NCI-H748 (cell line): ENCODE data around the gene ERC2.

ENCODE experiments used
- DNase-seq: peaks from one replicate; lab custom pipeline; 2025; ENCODE audit not compliant: unreplicated experiment; lab: John Stamatoyannopoulos, UW

Gene ERC2

DNA sequence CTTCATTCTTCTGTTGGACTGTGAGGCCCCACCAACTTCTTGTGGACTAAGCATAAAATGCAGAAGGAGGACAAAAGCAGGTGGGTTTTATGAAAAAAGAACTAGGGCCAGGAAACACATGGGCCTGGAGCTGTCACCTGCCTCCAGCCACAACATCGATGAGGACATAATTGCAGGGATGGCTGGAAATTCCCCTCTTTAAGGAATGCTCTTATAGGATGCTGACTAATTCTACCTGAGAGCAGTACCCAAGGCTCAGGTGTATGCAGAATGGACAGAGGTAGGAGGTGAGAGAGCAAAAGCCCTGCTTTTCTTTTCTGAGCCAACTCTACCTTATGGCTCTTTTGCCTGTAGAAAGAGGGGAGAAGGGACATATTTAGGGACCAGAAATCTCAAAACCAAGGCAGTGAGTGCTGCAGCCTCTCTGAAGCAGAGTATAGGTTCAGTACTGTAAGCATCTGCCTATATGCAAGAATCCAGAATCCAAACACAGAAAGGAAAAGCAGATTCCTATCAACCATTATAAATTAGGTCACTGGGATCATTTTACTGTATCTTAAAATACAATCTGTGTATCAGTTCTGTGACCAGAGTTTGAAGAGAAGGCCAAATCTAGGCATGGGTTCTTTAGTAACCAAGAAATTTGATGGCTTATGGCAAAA is 775.8 kb downstream of the ERC2 start:
- DNase-seq = peak; percentile 11

DNA sequence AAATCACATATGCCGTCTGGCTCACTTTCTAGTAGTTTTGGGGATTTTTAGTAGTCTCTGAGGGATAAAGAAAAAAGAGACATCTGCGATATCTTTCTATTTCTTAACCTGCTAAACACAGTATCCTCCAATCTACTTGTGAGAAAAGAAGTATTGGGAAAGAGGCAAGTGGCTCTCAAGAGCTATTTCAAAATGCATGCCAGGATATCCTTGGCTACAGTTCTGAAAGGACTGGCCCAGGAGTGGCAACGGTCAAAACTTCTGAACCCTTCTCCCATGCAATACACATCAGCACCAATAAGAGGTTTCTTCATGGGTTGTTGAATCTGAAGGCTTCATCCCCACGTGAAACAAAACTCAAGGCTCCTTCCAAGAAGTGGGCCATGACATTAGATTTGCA is 777.1 kb downstream of the ERC2 start:
- DNase-seq = no peak

DNA sequence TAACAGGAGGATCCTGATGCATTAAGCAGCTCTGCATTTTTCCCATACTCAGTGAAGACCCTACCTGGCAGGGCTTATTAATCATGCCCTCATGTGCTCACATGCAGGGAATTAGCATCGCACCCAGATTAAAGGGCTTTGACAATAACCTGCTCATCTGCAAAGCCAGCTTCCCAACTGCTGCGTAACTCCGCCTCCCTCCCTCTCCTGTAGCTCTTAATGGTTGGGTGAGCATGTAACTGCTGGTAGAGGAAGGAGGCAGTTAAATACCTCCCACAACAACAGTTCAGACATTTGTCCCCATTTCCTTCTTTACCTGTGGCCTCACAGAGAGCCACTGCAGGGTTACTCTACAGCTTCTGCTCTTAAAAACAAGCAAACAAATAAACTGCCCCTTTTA is 777.5 kb downstream of the ERC2 start:
- peak; percentile 49 for DNase-seq

DNA sequence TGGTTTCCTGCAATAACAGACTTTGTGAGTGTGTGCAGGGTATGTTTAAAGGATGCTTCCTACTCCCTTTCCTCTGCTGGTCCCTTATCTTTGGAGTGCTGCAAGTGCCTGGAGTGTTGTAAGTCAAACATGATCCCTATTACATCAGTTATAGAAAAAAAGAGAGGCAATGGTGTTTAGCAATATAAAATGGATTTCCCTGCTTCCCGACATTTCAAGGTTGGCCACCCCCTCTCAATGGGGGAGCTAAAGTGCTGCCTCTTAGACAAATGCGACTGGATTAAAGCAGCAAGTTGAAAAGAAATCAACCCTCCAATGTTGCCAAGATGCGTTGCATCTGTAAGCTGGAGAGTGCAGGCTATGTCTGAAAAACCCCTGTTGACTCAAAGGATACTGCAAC is 778.1 kb downstream of the ERC2 start:
- no peak for DNase-seq

DNA sequence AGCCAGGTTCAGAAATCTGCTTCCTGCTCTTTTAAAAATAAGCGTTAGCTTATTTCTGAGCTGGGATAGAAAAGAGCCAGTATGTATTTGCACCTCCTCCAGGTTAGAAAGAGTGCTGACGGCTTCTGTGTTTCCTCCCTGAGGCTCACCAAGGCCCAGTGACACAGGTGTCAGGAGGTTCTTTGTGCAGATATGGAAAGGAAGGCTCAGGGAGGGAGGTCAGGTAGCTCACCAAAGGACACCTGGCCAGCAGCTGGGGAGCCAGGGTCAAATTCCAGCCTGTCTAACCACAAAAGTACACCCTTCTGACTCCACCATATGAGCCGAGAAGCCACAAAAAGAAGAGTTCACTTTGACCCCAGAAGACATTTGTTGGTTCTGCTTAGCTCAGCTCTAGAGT is 780.1 kb downstream of the ERC2 start:
- no peak for DNase-seq

DNA sequence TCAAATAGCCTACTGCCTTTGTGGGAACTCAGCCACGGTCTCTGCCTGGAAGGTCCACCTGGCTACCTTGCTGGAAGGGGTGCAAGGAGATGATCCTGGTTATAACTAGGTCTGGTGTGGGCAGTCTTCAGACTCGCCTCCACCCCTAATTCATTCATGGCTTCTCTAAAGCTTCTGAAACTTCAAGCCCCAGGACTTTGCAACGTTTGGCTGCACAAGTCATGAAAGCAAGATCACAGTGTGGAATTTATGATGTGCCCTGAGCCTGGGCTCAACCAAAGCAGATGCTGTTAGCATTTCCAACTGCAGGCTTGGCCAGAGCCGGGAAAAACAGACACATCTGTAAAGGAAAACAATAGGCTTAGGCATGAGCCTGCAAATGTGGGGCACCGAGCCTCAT is 780.7 kb downstream of the ERC2 start:
- no peak for DNase-seq

DNA sequence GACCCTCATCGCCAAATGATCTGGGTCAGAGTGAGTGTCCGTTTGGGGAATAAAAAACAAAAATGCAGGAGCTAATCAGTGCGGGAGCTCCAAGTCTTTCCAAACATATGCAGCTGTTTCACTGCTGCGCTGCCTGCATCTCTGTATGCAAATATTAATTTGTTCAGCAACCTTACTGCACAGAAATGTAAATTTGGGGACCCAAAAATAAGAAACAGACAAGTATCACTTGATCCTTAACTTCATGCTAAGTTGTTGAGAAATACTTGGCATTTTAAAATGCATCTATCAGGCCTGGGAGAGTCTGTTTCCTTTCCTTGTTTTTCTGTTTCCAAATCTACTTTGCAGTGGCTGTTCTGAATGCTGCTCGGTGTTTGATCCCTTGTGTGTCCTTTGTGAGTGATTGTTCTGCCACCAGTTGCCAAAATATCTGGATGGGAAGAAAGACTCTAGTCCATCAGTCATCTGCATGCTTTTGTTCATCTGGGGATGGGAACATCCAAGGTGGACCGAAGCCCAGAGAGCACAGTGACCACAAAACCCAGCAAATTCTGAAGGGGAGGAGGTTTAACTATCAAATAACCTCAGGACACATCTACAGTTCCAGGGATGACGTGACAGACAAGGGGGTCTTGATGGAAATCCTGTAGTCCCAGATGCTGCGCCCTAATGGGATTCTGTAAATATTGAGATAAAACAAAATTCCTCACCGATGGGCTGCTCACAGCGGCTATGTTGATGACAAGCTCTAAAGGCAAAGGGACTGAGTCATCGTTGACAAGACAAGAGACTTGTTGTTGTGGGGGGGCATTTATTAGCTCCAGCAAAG is 781.6 kb downstream of the ERC2 start:
- no peak for DNase-seq

DNA sequence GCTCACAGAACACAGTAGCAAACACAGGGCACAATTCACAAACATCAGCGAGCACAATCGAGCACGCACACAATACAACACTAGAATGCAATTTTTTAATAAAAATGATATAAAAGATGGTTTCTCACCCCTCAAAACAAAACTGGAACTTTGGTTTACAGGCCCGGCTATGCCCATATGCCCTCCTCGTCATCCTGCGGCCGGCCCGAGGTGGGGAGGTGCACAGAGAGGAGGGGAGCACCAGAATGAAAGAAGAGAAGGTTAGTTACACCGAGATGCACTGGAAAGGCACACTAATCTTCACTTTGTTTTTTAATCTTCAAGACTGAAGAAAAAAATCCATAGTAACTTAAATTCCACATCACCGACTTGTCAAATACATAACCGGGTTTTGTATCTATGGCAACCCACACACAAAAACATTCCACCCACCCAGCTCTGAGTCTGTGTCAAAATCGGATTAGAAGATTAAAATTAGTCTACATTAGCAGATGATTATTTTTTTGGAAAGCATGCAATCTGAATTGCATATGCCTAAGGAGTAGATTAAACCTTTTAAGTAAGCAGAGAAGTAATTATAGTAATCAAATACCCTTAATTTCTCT is 784.5 kb downstream of the ERC2 start:
- DNase-seq = no peak

DNA sequence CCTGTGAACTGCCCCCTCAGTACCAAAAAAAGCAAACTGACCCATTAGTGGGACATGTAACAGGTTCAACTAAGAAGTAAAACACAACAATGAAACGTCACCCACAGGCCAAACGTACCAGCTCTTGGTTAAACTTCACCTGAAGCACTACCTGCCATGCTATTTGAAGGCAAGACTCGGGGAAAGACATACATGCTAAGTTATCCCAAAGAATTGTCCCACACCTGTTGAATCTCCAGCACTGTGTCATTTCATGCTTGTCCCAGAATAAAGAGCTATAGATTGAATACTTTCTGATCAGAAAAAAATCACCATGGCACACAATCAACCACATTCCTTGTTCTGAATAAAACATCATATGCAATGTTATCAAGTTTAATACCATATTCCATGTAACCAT is 785.8 kb downstream of the ERC2 start:
- no peak for DNase-seq

DNA sequence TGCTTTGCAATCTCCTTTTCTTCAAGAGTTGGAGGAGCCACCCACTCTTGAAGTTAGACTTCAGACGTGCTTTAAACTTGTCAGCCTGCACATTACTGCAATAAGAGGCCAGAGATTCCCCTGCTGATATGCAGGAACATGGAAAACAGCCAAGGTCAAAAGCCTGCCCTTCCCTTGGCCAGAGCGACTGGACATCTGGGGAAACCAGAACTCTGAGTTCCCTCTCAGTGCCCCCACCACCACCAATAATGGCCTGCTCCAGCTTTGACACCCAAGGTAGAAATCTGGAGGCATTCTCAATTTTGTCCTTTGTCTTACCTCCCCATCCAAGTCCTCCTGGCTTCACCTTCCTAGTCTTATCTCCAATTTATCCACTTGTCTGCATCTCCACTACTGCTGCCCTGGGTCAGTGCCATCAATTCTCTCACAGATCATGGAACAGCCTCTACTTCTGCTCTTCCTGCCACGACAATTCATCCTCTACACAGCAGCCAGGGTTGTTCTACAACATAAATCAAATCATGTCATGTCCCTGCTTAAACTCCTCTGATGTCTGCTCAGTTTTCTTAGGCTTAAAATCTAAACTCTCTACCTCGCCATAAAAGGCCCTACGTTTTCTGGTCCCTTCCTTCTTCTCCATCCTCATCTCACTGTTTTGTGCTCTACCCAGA is 789.6 kb downstream of the ERC2 start:
- no peak for DNase-seq

DNA sequence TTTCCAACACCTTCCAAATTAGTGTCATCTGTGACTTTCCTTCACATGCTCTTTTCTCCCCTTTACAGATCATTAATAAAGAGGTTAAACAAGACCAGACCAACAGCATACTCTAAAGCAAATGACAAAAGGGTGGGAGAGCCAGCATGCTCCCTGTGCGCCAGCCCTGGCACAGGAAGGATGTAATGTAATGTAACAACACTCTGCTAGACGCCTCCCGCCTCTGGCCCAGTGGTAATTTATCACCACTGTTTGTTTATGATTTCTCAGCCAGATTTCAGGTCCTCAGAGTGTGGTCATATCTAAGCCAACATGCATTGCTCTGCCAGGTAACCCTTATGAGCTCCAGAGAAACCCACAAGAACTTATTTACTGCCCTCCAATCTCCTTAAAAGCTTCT is 791.6 kb downstream of the ERC2 start:
- no peak for DNase-seq

DNA sequence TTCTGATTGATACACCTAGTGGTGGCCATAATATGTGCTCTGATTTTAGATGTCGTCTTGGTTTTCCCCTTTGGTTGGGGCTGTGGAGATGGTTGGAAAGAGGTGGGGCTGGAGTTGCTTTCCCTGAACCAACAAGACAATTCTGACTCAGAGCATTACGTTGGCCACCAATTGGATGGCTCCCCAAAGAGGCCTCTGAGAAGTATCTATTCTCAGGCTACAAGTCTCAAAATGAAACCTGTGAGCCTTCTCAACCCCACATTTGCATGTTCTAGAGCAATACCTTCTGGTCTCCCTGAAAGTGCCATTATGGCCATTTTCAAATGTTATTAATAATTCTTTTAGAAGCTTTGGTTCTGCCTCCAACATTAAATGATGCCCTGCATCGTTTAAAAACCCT is 792.8 kb downstream of the ERC2 start:
- no peak for DNase-seq

DNA sequence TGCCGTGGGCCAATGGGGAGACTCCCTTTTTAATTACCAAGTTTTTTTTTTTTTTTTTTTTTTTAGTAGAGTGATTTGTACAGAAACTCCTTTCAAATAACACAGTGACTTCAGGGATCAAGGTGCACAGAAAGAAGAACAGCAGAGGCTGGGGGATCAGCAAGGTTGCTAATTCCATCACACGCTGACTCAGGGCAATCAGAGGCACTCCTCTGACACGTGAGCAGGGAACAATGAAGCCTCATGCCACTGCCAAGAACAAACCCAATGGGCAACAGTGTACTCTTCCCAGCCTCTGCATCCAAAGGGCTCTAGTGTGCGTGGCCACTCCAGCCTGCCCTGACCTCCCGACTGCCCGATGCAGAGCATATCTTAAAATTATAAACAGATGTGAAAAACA is 794.5 kb downstream of the ERC2 start:
- DNase-seq = no peak

DNA sequence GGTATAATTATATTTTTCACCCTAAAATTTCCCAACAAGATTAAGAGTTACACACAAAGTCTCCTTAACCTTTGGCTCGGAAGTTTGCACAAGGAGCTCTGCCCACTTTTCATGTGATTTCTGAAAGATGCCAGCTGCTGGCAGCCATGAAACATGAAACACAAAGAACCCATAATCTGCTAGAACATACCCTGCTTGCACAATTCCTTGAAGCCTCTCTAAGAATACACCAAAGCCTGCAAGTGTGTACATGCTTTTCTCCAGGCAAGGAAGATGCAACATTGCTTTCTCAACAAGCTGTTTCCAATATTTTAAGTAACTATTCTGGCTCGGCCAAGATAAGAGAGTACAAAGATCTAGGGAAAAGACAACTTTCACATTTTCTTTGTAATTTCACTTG is 799.1 kb downstream of the ERC2 start:
- DNase-seq = no peak

DNA sequence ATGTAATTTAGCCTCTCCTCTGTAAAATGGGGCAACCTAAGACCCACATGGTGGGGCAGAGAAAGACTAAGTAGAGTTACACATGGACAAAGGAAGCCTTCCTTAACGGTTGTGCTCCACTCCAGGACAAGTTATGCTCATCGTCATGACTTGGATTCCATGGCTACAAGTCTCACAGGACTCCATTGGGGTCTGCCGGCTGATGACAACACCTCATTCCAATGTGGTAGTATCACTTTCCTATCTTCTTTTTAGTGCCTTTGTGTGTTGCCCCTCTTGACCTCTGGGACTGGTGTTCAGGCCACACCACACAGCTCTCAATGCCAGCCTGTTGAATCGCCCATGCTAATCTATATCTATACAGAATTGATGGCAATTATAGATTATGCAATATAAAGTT is 799.9 kb downstream of the ERC2 start:
- DNase-seq = no peak

DNA sequence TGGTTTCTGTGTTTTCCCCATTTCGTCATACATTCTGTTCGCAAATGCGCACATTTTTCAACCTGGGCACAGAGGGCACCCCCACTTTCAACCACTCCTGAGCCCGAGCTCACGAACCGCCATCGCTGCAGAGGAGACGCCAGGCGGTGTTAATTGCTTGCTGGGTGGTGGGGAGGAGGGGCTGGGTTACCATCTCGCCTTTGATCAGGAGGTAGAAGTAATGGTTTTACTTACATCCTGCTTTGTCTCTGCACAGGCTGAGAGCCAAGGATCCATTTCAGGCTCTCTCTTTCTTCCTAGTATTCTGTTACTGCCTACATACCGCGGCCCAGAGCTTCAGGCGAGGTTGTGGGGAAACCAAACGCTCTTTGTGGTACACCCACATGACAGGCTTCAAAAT is 803.9 kb downstream of the ERC2 start:
- no peak for DNase-seq

DNA sequence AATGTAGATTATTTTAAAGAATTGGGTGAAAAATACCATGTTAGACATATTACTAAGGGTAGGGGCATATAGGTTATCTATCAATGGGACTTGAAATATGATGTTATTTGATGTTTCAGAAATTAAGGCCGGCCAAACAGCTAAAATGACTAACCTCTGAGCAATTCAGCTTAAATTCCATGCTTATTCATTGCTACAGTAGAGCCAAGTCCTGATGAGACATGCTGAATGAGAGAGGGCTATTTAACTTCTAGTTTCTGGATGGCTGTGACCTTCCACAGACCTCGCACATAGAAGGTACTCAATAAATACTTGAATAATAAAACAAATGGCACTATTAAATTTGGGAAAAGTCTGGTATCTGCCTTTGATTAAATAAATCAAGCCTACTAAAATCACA is 805.6 kb downstream of the ERC2 start:
- DNase-seq = no peak

DNA sequence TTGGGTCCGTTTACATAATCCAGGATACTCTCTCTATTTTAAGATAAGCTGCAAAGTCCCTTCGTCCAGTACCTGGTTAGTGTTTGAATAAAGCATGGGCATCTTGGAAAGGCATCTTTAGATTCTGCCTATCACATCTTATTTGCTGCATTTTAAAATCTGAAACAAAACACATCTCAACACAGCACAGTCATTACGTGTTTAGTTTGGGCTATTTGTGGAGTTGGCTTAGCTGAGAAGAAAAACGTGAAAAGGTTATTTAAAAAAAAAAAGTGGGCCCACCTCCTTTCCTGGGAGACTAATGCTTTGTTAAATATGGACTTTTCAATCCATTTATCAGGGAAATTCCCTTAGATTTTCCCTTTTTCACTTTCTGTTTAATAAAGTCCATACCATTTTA is 806.7 kb downstream of the ERC2 start:
- DNase-seq = no peak

DNA sequence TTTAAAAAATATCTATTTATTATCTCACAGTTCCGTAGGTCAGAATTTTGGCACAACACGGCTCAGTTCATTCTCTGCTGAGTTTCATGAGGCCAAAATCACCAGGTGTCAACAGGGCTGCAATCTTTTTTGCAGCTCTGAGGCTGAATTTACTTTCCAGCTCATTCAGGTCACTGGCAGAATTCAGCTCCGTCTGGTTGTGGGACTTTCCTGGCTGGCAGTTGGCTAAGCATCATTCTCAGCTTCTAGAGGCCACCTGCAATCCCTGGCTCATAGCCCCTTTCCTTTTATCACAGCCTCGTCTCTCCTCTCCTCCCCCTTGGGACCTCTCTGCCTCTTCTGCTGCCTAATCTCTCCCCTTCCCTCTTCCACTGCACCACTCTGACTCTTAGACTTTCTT is 807.1 kb downstream of the ERC2 start:
- no peak for DNase-seq

DNA sequence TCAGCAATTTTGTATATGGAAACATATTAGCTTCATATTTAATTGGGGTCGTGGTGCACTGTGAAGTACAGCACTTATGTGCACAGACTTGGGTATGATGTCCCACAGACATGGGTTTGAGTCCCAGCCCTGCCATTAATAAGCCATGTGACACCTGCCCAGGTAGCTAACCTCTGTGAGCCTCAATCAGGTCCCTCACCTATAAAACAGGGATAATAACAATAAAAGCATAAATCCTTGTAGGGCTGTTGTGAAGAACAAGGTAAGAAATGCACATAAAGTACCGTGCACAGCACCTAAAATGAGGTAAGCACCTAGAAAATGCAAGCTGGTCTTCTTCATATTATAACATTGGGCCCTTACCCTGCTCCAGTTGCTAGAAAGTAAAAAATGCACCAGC is 807.6 kb downstream of the ERC2 start:
- no peak for DNase-seq

DNA sequence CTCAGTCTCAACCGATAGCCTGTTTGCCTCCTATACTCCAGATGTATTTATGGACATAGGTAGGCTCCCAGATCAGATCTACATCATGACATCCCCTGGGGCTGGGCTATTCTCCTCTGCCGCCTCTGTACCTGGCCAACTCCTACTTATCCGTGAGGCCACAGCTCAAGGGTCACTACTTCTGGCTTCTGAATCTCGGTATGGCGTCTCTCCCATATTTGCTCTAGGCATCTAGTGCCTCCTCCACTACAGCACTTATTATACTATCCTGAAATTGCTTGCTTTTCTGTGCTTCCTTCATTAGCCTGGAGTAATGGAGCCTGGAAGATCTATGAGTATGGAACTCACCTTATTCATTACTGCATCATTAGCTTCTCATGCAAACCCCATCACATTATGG is 808.6 kb downstream of the ERC2 start:
- no peak for DNase-seq
